D341Med (cell line): ENCODE data around the gene MPZL1.
"Not testable (repeated sequence)": the region's sequence is repeated elsewhere in the genome, so short reads cannot be mapped to it uniquely, and the experiment has no call there.

Experiments
- DNase-seq: peaks from one replicate; pipeline ENCODE4 v3.0.0; 2012; ENCODE audit warnings: low spot score

MPZL1 gene

DNA sequence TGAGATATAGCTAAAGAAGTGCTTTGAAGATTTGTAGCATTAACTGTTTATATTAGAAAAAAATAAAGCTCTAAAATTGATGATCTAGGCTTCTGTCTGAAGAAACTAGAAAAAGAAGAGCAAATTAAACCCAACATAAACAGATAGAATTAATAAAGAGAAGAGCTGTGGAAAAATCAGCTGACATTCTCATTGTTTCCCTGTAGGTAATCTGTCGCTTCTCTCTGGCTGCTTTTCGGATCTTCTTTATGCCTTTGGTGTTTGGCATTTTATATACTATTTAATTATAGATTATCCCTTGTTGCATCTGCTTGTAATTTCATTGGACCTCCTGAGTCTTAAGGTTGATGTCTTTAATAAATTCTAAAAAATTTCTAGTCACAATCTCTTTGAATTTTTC lies 59.8 kb downstream of the MPZL1 start:
- no peak for DNase-seq

DNA sequence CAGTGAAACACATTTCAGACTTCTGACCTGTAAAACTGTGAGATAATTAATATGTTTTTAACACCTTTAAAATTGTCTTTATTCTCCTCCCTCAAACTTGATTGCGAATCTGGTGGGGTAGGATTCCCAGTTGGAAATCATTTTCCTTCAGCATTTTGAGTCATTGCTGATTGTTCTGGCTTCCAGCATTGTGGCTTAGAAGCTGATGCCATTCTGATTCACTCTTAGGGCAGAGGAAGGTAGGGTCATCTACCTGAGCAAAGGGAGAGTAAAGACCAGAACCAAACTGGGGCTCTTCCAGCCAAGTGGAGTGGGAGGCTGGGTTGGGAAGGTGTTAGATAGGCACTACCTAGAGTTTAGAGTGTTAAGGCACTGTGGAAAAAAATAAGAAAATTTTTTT lies 61.2 kb downstream of the MPZL1 start:
- no peak for DNase-seq

DNA sequence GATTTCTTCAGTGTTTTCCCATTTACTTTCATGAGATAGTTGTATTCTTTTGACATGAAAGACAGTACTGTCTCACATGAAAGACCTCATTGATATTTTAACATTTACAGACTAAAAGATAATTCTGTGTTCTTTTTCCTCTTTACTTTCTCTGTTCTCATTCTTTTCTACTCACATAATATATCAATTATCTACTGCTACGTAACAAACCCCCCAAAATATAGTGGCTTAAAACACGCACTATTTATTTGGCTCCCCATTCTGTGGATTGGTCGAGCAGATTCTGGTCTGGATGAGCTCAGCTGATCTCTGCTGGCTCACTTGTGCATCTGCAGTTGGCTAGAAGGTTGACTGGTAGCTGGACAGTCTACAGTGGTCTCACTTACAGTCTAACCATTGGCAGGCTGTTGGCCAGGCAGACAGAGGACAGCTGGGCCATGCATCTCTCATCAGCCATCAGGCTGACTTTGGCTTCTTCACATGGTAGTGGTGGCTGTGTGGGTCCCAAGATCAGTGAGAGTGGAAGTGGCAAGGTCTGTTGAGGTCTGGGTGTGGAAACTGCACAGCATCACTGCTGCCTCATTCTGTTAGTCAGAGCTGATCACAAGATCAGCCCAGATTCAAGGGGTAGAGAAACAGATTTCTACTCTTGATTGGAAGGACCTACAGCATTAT lies 63.2 kb downstream of the MPZL1 start:
- no peak for DNase-seq

DNA sequence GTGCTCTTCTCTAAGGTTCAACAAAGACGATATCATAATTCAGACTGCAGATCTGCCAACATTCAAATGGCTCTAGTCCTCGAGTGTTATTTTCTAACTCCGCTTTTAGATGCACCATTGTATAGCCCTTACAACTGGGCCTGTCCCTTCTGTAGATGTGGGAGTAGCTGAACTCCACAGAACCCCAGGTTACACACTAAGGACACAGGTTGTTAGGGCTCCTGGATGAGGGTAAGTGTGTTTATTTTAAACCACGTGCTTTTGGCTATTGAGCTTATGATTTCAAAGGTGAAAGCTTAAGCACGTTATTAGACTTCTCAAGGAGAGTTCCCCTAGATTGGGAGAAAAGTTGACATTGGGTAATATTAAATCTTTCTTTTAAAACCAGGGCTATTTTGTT lies 64.7 kb downstream of the MPZL1 start:
- no peak for DNase-seq

DNA sequence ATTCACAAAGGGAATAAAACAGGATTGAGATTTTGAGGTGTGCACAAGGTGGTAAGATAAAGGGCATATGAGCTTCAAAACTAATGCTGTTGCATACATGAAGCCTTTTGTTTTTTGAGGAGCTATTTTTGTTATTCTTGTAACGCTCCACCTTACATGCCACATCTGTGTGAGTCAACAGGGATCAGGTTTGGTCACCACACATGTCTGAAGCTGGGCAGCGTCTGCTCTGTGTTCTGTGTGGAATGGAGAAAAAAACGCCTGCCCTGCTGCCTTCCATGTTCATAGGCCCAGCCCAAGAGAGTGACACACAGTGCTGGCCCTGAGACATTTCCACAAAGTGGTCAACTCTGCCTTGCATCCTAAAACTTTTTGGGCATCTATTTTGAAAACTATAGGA lies 67.7 kb downstream of the MPZL1 start:
- DNase-seq, result no peak

DNA sequence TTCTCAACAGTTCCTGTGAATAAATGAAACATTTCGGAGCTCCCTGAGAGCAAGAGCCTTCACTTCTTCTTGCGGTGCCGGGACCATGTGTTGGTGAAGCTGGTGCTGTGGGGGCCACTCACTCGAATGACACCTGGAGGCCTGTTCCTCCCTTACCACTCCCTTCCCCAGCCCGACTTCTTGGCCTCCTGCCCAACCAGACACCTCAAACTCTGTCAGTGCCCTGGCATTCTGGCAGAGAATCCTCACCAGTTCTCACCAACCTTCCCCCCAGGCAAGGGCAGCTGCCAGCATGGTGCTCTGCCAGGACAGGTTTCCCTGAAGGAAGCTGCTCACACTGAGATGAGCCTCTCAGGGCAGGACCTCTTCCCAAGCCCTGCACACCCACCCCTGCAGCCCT lies 68.3 kb downstream of the MPZL1 start:
- DNase-seq, result no peak

DNA sequence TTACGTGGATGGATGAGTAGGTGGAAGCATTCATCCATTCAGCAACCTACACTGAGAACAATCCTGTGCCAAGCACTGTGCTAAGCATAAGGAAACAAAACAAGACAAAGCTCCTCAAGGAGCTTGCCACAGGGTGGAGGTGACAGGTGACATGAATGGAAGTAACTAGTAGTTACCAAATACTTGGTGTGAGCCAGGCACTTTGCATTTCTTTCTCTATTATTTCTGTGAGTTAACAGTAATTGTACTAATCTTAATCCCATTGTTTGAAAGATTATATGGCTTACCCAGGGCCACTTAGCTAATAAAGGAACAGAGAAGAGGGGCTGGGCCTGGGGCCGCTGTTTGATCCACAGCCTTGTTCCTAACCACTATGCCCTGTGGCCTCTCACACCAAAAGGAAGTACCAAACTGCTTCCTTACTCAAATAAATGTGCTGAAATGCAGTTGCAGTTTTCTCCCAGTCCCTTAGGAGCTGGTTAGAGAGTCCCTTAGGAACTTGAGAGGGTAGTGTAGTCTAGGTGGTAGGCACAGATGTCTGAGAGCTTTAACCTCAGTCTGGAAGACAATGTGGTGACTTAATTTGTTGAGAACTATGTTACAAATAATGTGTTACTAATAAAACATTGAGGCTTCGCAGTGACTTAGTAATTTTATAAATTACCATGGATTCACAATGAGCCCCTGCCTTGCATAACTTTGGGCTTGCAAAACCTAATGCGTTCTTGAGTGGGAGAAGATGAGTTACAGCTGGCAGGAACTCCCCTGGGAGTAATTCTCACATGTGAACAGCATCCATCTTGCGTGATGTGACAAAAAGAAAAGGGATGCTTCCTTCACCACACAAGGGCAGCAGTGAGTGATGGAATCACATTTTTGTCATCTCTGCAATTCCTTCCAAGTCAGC lies 69.8 kb downstream of the MPZL1 start:
- peak; percentile 76 for DNase-seq

DNA sequence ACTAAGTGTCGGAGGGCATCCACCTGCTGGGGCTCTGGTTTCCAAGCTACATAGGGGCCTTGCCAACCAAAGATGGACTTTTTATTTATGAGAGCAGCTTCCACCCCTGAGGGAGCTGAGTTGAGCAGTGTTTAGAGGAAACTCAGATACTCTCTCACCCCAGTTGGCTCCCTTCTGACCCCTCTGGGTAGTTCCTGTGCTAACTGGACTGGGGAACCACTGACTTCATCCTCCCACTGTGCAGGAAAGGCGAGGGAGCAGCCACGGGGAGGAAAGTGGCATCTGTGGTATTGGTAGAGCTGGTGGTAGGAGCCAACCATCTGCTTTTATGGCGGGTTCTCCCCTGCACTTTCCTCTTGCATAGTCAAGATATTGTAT lies 70.4 kb downstream of the MPZL1 start:
- DNase-seq, result no peak

DNA sequence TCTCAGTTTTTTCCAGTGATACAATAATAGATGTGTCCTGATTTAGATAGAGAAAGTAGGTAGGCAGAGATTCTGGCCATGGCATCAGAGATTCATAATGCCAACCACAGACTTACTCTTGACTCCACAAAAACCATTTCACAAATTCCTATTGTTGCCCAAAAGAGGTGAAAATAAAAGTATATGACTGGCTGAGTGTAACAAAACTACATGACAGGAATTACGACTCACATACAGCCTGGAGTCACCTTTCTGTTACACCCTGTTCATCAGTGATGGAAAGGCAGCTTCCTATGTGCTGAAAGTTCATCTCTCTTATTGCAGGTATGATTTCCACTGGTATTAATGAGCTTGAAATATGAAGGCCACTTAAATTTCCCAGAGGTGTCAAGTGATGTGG lies 72.3 kb downstream of the MPZL1 start:
- no peak for DNase-seq

DNA sequence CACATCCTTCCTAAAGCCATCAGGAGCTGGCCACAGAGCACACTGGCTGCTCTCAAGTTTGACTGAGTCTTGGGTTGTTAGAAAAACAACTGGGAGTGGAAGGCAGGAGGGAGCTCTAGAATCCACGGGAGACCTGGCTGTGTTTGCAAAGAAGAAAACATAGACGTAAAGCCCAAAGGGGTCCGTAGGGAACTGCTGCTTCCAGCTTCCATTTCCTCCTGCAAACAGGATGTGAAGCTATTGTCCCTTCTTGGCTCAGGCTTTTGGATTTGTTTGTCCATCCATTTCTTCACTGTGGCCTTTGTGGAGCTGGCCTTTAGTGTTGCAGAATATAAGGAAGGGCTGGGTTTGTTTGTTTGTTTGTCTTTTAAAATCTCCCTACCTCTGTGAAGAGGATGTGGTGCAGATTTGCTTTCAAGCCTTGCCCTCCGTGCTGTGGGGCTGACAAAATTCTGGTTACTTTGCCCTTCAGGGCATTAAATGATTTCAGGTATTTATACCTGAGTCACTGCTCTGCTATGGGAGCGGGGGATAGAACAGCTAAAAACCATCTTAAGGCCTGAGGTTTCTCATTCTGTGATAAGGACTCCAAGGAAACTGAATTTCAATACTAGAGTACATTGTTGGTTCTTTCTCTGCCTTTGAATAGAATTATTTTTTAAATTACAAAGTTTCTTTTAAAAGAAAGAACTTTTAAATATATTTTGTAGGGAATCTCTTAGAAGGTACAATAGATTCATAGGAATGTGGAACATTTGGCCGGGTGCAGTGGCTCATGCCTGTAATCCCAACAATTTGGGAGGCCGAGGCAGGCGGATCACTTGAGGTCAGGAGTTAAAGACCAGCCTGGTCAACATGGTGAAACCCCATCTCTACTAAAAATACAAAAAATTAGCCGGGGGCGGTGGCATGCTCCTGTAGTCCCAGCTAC lies 74.3 kb downstream of the MPZL1 start:
- DNase-seq, result no peak

DNA sequence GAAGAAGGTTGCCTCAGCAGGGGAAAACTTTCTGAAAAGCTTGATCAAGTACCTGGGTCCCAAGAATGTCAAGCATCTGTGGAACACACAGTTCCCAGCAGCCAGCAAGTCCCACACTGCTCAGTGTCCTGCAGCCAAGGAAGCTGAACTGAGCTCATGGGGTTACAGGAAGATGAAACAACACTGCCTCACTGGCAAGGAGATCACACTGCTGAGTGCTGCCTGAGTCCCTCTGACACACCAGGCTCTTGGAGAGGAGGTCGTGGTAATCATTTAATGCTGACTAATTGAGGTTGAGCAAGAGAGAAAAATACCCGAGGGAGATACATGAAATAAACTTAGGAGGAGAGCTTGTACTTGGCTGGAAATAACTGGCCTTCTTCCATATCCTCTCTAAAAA lies 75.2 kb downstream of the MPZL1 start:
- DNase-seq, result peak; percentile 60

DNA sequence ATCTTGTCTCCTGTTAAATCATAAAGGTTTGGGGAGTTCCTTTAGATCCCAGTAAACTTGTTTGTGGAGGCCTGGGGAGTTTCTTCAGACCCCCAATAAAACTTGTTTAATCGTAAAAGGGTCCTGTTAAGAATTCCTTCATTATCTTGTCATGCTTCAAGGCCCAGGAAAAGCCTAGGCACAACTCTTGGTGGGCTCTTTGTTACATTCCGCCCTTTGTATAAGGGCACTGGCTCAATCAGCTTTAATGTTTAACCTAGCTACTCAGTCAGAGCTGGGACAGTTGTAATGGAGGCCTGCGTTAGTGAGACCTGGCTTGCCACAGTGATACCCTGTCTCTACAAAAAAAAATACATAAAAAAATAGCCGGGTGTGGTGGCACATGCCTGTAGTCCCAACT lies 77.2 kb downstream of the MPZL1 start:
- DNase-seq, result no peak

DNA sequence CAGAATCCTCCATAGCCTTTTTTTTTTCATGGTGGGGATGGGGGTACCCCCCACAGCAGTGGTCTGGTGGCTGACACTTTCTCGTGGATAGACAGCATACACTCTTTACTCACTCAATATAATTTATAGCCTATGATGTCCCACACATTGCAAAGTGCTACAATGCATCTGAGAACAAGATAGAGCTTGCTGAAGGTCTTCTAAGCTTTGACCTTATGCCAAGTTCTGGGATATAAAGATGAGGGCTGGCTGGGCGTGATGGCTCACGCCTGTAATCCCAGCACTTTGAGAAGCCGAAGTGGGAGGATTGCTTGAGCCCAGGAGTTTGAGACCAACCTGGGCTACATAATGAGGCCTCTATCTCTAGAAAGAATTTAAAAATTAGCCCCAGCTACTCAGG lies 78.0 kb downstream of the MPZL1 start:
- no peak for DNase-seq

DNA sequence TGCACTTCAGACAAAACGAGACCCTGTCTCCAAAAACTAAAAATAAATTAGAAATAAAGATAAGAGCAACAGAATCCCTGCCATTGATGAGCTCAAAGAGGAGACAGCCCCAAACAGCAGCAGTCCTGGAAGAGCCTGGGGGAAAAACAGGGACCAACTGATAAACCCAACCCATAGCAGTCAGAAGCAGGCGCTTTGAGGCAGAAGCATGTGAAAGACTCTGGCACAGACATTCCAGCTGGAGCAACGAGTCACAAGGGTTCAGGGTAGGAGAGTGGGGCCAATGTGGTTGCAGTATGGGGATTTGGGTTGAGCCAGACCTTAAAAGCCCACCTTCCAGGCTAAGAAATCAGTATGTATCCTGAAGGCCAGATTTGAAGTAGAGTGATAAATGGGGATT lies 78.5 kb downstream of the MPZL1 start:
- DNase-seq, result no peak

DNA sequence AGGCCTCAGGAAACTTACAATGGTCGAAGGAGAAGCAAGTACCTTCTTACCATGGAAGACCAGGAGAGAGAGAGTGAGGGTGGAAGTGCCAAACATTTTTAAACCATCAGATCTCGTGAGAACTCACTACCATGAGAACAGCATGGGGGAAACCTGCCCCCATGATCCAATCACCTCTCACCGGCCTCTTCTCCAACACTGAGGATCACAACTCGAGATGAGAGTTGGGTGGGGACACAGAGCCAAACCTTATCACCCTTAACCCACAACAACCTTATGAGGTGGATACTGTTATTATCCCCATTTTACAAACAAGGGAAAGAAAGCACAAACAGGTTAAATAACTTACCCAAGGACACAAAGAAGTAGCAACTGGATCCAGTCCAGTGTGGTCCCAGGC lies 80.5 kb downstream of the MPZL1 start:
- DNase-seq, result no peak

DNA sequence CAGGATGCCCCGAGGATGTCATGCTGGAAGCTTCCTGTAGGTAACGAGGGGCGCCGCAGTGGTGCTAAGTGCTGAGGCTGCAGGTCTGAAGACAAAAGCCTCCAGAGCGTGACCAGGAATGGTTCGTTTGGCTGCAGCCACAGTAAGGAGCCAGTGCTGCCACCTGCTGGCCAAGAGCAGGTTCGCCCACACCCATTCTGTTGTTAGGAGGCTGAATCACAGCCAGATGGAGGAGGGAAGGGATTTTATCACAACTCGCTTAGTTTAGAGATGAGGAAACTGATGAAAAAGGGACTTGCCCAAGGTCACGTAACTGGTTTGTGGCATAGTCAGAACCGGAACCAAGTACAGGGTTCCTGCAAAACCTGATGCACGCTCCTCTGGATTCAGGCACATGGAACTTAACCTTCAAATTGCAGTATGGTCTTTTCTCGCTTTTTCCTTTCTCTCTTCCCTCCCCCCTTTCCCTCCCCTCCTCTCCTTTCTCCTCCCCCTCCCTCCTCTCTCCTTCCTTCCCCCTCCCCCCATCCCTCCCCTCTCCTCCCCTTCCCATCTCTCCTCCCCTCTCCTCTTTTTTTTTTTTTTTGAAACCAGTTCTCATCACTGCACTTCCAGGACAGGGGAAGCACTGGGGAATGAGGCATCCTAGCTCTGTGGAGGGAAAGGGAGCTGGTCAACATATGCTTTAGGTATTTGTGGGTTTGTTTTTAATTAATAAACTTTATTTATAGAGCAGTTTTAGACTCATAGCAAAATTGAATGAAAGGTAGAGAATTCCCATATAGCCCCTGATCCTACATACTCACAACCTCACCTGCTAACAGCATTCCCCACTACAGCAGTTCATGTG lies 81.8 kb downstream of the MPZL1 start:
- peak; percentile 93 for DNase-seq

DNA sequence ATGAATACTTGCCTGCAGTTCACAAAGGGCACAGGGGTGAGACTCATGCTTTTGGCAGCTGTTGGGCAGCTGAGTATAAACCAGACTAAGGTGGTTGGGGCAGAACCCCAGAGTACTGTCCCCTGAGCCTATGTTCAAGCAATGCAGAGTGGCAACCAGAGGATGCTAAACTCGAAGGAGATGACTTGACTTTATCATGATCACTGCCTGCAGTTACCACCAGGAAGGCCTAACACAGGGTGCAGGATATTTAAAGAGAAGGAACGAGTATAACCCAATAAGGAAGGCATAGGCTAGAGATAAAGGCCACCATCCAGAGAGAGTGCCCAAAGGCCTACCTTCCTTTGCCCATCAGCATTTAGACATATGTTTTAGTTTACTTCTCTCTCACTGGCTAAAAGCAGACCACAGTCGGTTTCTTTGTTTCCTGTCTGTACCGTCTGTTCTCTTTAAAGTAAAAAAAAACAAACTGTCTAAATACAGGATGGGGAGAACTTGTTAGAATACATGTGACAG lies 83.3 kb downstream of the MPZL1 start:
- no peak for DNase-seq

DNA sequence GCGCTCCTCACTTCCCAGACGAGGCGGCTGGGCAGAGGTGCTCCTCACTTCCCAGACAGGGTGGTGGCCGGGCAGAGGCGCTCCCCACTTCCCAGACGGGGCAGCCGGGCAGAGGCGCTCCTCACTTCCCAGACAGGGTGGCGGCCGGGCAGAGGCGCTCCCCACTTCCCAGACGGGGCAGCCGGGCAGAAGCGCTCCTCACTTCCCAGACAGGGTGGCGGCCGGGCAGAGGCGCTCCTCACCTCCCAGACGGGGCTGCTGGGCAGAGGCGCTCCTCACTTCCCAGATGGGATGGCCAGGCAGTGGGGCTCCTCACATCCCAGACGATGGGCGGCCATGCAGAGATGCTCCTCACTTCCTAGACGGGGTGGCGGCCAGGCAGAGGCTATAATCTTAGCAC lies 84.5 kb downstream of the MPZL1 start:
- DNase-seq, result not testable (repeated sequence)

DNA sequence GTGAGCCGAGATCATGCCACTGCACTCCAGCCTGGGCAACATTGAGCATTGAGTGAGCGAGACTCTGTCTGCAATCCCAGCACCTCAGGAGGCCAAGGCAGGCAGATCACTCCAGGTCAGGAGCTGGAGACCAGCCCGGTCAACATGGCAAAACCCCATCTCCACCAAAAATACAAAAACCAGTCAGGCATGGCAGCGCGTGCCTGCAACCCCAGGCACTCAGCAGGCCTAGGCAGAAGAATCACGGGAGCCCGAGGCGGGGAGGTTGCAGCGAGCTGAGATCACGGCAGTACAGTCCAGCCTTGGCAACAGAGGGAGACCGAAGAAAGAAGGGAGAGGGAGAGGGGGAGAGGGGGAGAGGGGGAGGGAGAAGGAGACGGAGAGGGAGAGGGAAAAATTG lies 84.9 kb downstream of the MPZL1 start:
- DNase-seq, result not testable (repeated sequence)

DNA sequence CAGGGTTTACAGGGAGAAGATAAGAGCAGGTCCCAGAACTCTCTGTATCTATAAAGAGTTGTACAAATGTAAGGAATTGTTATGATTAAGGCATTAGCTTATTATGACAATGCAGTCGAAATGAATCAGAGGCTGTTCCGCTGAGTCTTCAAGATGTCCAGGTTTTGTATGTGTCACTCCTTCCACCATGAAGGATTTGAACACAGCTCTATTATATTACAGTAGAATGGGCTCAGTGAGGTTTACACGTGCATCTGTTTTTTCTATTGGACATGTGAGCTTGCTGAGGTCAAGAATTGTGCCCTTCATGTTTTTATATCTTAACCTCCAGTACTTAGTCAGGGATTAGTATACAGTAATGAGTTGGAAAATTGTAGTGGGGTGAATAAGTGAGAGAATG lies 86.3 kb downstream of the MPZL1 start:
- DNase-seq, result no peak

DNA sequence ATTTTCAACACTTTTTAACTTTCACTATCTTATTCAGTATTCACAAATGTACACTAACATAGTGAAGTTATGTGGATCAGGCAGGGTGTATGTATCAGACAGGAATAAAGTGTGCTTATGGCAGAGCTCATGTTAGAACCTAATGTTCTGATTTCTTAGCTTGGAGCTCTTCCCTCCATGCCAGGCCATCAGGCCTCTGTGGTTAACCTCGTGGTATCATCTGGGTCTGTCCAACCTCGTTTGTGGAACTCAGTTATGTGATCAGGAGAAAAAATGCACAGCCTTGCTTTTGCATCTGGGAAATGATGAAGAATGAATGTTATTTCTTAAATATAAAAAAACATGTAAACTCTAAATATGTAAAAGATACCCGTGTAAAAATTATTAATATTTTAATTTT lies 86.9 kb downstream of the MPZL1 start:
- DNase-seq, result no peak
